SK-N-MC (cell line): ENCODE measurements around the gene RAET1G.
"Not testable (repeated sequence)": the region's sequence is repeated elsewhere in the genome, so short reads cannot be mapped to it uniquely, and the experiment has no call there.

Experiments
- DNase-seq: peaks from one replicate; pipeline ENCODE4 v3.0.0-alpha.2; 2011; ENCODE audit warnings: low read depth, low spot score
- H3K27ac ChIP-seq: fragments of 200-600 bp; sonication (generic); 2 replicates; pipeline ENCODE4 v1.5.1; 2016; ENCODE audit warnings: mixed run types
- H3K36me3 ChIP-seq: fragments of 200-600 bp; sonication (generic); 2 replicates; pipeline ENCODE4 v1.6.1; 2017; ENCODE audit warnings: antibody characterized with exemption, low read length, mixed read lengths; ENCODE audit not compliant: insufficient read depth
- H3K4me3 ChIP-seq: fragments of 200-600 bp; sonication (generic); 2 replicates; pipeline ENCODE4 v1.5.1; 2016
- H3K9ac ChIP-seq: fragments of 200-600 bp; sonication (generic); 2 replicates; pipeline ENCODE4 v1.8.0; 2017; ENCODE audit warnings: mixed run types, mixed read lengths; ENCODE audit not compliant: insufficient read length
- H3K9me3 ChIP-seq: fragments of 200-600 bp; sonication (generic); 2 replicates; pipeline ENCODE4 v1.6.1; 2017; ENCODE audit warnings: low read depth, mild to moderate bottlenecking, antibody characterized with exemption, low read length, moderate library complexity, mixed read lengths
- EZH2 ChIP-seq: fragments of 200-600 bp; sonication (generic); IDR thresholded peaks from one replicate; pipeline ENCODE4 v1.6.1; 2017; ENCODE audit warnings: antibody characterized with exemption
- FOXP2 ChIP-seq: optimal IDR thresholded peaks from 2 replicates; pipeline ENCODE3; 2011; ENCODE audit warnings: mild to moderate bottlenecking, moderate library complexity; ENCODE audit not compliant: insufficient read depth; ENCODE audit errors: extremely low read length, control extremely low read depth
- POLR2AphosphoS5 ChIP-seq: IDR thresholded peaks from 2 replicates; pipeline ENCODE4 v1.6.1; 2012; ENCODE audit warnings: mild to moderate bottlenecking, low read depth, low read length, borderline replicate concordance

The RAET1G gene

DNA sequence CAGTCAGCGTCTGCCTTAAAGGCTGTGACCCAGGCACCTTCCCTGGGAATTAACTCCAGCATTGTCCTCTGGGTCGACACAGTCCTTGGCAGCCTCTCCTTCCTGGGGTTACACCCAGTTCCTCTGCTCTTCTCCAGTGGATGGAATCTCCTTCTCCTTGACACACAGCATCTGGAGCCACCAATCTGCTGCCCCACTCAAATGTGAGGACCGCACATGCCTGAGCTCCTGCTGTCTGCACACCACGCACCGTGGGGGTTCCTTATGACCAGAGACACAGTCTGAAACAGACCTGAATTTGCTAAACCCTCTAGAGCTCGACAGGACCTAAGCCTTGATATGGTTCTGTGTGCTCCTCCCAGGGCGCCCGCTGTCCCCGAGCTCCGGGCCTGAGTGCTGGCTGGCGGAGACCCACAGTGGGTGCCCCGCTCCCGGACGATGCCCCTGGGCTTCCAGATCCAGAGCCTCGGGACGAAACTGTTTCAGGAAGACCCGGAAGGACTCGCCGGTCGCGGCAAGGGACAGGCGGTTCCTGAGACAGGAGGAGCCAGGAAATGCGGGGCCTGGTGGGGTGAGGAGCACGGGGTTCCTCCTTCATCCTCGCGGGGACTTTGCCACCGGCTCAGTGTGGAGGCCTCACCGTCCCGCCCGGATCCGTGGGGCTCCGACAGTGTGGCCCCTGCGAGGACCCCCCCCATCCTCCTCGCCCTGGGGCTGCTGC lies 2.5 kb upstream of the RAET1G start:
- TF ChIP-seq FOXP2 (no peak), EZH2 (no peak), POLR2AphosphoS5 (no peak)
- Histone ChIP-seq H3K36me3 (no peaks in the 10 kb centered on the region), H3K9ac (no peak overlapping the region), H3K9me3 (no peaks in the 10 kb centered on the region), H3K4me3 (peak overlapping the region; percentile 74), H3K27ac (no peak overlapping the region)
- no peak for DNase-seq

DNA sequence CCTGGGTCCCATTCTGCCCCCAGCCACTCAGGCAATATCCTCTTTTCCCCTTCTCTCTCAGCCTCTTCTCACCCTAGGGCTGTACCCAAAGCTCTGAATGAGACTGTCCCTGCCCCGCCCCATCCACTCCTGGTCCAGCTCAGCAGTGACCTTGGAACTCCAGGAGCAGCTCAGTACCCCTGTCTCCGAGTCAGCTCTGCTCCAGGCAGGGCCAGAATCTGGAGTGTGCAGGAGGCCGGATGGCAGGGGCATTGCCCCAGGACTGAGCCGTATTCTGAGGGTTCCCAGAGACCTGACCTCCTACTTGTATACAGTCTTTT lies 2.0 kb upstream of the RAET1G start:
- TF ChIP-seq POLR2AphosphoS5 (no peak), EZH2 (no peak), FOXP2 (no peak)
- no peak for DNase-seq
- no peak overlapping the region for H3K9ac ChIP-seq
- H3K9me3 ChIP-seq, result no peaks in the 10 kb centered on the region
- no peak overlapping the region for H3K27ac ChIP-seq
- H3K36me3 ChIP-seq, result no peaks in the 10 kb centered on the region
- no peak overlapping the region for H3K4me3 ChIP-seq

DNA sequence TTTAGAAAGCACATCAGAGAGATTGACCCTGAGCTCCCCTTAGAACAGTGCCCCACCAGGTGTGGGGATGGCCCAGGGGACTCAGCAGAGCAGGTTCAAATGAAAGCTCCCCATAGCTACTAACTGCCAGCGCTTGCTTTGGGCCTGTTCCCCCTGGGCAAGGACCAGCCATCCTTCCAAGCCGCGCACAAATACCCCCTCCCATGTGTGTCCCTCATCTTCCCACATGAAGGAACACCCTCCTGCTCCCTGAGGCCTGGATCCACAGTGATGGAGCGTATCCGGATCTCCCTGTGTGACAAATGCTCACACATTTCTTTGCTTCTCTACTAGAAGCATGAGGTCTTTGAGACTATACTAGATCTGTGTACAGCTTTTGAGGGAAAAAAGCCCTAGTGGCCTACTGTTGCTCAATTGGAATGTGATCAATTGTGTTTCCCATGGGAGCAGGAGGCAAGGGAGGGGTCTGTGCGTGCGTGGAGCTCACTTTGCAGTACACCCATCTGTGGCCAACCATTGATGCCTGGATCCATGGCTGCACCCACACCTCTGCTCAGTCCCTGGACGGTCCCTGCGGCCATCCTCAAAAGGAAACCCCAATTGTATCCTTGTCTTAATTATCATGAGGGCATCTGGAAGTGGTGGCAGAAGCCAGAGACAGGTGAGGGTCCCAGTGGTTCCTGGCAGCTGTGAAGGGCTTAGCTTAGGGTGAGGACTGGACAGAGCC lies 1.4 kb upstream of the RAET1G start:
- no peaks in the 10 kb centered on the region for H3K36me3 ChIP-seq
- H3K27ac ChIP-seq, result no peak overlapping the region
- H3K9ac ChIP-seq, result no peak overlapping the region
- no peak for TF ChIP-seq EZH2
- TF ChIP-seq FOXP2, result no peak
- no peak for TF ChIP-seq POLR2AphosphoS5
- H3K4me3 ChIP-seq, result no peak overlapping the region
- DNase-seq, result no peak
- H3K9me3 ChIP-seq, result no peaks in the 10 kb centered on the region

- TF ChIP-seq EZH2 (no peak), FOXP2 (no peak), POLR2AphosphoS5 (no peak)
- no peak for DNase-seq
- no peaks in the 10 kb centered on the region for H3K36me3 ChIP-seq
- no peak overlapping the region for H3K27ac ChIP-seq
- H3K9me3 ChIP-seq, result no peaks in the 10 kb centered on the region
- peak overlapping the region; percentile 72 for H3K4me3 ChIP-seq
- H3K9ac ChIP-seq, result no peak overlapping the region
Observed at GRCh38 chr6:149923327-149923986, 536 bp upstream of the RAET1G start.

DNA sequence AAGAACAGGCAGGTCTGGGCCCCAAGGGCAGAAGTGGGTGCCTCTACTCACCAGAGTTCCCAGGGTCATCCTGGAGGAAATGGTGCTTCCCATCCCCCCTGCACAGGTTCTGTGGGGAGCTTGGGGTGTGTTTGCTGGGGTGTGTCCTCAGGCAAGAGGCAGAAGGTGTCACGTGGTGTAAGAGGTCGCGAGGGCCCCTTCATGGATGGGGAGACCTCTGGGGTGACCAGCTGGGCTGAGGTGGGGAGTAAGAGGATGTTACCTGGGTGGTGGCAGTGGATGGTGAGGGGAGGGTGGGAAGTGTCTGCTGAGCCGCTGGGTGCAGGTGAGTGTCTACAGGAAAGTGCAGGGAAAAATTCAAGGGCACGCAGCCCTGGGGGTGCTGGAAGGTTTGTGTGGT lies 830 bp downstream of the RAET1G start:
- not testable (repeated sequence) for DNase-seq, H3K36me3 ChIP-seq, H3K4me3 ChIP-seq, H3K27ac ChIP-seq, H3K9ac ChIP-seq, H3K9me3 ChIP-seq

DNA sequence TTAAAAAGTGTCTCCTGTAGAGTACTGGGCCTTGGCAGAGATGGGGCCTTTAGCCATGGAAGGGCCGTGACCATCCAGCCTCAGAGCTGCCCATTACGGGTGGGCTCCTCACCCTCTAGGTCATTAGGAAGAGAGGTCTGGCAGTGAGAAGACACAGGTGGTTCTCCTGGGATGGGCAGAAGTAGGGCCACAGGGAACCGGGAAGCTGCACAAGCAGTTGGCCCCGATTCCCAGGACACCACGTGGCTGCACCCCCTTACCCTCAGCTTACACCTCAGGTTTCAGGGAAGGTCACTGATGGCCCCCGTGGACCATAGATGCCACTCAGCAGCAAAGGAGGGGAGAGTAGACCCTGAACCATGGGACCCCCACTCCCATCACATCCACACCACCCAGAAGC lies 1.6 kb downstream of the RAET1G start:
- H3K9me3 ChIP-seq, result no peaks in the 10 kb centered on the region
- no peak for DNase-seq
- H3K27ac ChIP-seq, result no peak overlapping the region
- H3K9ac ChIP-seq, result no peak overlapping the region
- H3K4me3 ChIP-seq, result no peak overlapping the region
- H3K36me3 ChIP-seq, result no peaks in the 10 kb centered on the region
- TF ChIP-seq EZH2 (no peak), POLR2AphosphoS5 (no peak), FOXP2 (no peak)

DNA sequence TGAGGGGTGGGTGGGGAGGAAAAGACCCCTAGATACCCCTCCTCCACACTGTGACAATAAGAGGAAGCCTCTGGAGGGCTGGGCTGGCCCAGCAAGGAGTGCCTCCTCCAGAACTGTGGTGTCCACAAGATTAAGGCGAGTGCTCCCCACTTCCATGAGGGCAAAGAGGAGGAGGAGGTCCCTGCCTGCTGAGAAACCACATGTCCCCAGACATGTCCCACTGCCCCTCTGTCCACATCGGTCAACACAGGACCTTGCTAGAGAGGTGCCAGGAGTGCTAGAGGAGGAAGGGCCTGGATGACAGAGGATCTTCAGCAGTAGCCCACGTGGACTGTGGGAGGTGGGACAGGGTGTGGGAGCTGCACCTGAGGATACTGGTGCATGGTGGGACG lies 3.1 kb downstream of the RAET1G start:
- Histone ChIP-seq H3K27ac (no peak overlapping the region), H3K9me3 (no peaks in the 10 kb centered on the region), H3K9ac (no peak overlapping the region), H3K36me3 (no peaks in the 10 kb centered on the region), H3K4me3 (no peak overlapping the region)
- no peak for DNase-seq
- TF ChIP-seq EZH2, result no peak
- TF ChIP-seq FOXP2, result no peak
- TF ChIP-seq POLR2AphosphoS5, result no peak

DNA sequence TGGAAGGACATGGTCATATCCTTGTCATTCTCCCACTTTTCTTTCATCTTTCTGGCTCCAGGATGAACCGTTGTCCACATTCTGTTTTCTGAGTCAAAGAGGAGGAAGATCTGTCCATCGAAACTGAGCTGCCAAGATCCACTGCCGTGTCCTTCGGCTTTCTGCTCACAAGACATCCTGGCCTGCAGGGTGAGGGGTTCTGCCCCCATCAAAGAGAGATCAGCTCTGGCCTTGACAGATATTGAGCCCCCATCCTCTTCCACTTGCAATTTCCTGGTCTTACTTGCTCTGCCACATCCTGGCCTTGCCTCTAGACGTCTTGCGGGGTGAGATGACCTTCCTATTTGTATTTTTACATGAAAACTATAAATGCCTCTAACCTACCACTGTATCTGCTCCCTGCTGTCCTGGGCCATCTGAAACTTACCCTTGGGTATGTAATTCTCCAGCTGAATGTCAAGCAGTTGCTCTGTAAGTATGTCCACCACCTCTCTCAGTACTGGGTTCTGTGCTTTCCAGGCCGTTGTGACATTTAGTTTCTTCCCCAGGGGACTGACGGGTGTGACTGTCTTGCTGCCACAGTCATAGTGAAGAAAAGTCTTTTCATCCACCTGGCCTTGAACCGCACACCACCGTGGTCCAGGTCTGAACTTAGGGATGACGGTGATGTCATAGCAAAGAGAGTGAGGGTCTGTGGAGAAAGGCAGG lies 3.6 kb downstream of the RAET1G start:
- H3K9me3 ChIP-seq, DNase-seq, H3K9ac ChIP-seq, H3K36me3 ChIP-seq, H3K4me3 ChIP-seq, H3K27ac ChIP-seq: not testable (repeated sequence)
